NCI-H146 treated with DMSO at 0.1 percent for 48 hours (cell line): ENCODE measurements around the gene NXPH1.

ENCODE experiments used
- DNase-seq: peaks from one replicate; lab custom pipeline; 2025; ENCODE audit not compliant: unreplicated experiment; lab: John Stamatoyannopoulos, UW

The NXPH1 gene

GRCh38 chr7:8585591-8585990 lies 152.2 kb downstream of the NXPH1 start:
- DNase-seq: no peak

GRCh38 chr7:8590225-8590624 lies 156.8 kb downstream of the NXPH1 start:
- no peak for DNase-seq

GRCh38 chr7:8590791-8591190 lies 157.4 kb downstream of the NXPH1 start:
- DNase-seq: peak; percentile 66

- DNase-seq: no peak
Measured at GRCh38 chr7:8591289-8591688, 157.9 kb downstream of the NXPH1 start.

- DNase-seq: peak; percentile 56
Measured at GRCh38 chr7:8592167-8592566, 158.8 kb downstream of the NXPH1 start.

GRCh38 chr7:8594115-8594514 lies 160.7 kb downstream of the NXPH1 start:
- DNase-seq: no peak

GRCh38 chr7:8597565-8597964 lies 164.2 kb downstream of the NXPH1 start:
- peak; percentile 45 for DNase-seq

GRCh38 chr7:8601121-8601520 lies 167.7 kb downstream of the NXPH1 start:
- no peak for DNase-seq

- no peak for DNase-seq
Measured at GRCh38 chr7:8605221-8605620, 171.8 kb downstream of the NXPH1 start.

GRCh38 chr7:8612584-8612983 lies 179.2 kb downstream of the NXPH1 start:
- DNase-seq: peak; percentile 28

- DNase-seq: no peak
Measured at GRCh38 chr7:8613191-8613590, 179.8 kb downstream of the NXPH1 start.

- no peak for DNase-seq
Measured at GRCh38 chr7:8615019-8615418, 181.6 kb downstream of the NXPH1 start.

- DNase-seq: no peak
Measured at GRCh38 chr7:8618441-8619070, 185.1 kb downstream of the NXPH1 start.

GRCh38 chr7:8620169-8620568 lies 186.8 kb downstream of the NXPH1 start:
- DNase-seq: no peak

GRCh38 chr7:8625612-8626011 lies 192.2 kb downstream of the NXPH1 start:
- no peak for DNase-seq

GRCh38 chr7:8627325-8627724 lies 193.9 kb downstream of the NXPH1 start:
- DNase-seq: peak; percentile 37

- DNase-seq: no peak
Measured at GRCh38 chr7:8628656-8629055, 195.2 kb downstream of the NXPH1 start.

- no peak for DNase-seq
Measured at GRCh38 chr7:8629504-8629903, 196.1 kb downstream of the NXPH1 start.

- DNase-seq: peak; percentile 75
Measured at GRCh38 chr7:8637322-8637721, 203.9 kb downstream of the NXPH1 start.

GRCh38 chr7:8638076-8638475 lies 204.7 kb downstream of the NXPH1 start:
- peak; percentile 99 for DNase-seq

GRCh38 chr7:8639668-8640067 lies 206.3 kb downstream of the NXPH1 start:
- DNase-seq: no peak

GRCh38 chr7:8640671-8641070 lies 207.3 kb downstream of the NXPH1 start:
- DNase-seq: no peak
